ENCODE measurements around the gene RAX2.

DNA sequence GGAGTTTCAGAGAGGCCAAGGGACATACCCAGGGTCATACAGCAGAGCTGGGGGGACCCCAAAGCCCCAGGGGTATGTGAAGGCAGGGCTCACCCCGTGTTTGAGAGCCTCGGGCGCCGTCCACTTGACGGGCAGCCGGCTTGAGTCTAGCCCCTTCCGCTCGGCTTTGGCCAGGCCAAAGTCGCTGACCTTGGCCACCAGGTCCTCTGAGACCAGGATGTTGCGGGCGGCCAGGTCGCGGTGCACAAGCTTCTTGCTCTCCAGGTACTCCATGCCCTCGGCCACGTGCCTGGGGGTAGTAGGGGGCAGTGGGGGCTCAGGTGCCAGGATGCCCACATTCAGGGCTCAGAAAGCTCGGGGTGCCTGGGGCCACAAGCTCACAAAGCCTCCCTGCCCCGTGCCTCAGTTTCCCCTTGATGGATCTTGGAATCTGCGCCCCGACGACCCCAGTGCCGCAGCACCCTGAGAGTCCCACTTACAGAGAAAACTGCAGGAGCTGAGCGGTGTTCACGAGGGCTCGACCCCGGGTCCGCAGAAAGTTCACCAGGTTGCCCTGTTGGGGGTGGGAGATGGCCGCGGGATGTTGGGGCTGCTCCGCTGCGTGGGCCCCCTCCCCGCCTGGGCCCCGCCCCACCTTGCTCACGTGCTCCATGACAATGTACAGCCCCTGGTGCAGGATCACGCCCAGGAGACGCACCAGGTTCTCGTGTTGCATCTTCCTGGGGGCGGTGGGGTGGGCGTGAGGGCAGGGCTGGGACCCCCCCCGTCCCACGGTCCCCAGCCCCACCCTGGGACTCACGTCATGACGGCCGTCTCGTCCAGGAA is 7.1 kb upstream of the RAX2 start:
- TF ChIP-seq ZFX (IDR thresholded peaks at IDR 0.05) (no peak), EGR1 (IDR thresholded peaks at IDR 0.05; ENCODE audit: low read depth) (no peak), CEBPB (IDR thresholded peaks at IDR 0.05; ENCODE audit: low read depth) (no peak), POLR2AphosphoS5 (IDR thresholded peaks at IDR 0.05; ENCODE audit: low read depth, low read length) (no peak), ZNF274 (IDR thresholded peaks at IDR 0.05; ENCODE audit: low read depth, low read length) (no peak), POLR2A (IDR thresholded peaks at IDR 0.05; ENCODE audit: borderline replicate concordance, extremely low read depth, insufficient read depth, insufficient read length) (no peak), YY1 (IDR thresholded peaks at IDR 0.05; ENCODE audit: extremely low read depth, insufficient replicate concordance, low read depth, low read length) (no peak), FOSL1 (IDR thresholded peaks at IDR 0.05; ENCODE audit: low read depth) (no peak)
- TF ChIP-seq, protein P1, sequence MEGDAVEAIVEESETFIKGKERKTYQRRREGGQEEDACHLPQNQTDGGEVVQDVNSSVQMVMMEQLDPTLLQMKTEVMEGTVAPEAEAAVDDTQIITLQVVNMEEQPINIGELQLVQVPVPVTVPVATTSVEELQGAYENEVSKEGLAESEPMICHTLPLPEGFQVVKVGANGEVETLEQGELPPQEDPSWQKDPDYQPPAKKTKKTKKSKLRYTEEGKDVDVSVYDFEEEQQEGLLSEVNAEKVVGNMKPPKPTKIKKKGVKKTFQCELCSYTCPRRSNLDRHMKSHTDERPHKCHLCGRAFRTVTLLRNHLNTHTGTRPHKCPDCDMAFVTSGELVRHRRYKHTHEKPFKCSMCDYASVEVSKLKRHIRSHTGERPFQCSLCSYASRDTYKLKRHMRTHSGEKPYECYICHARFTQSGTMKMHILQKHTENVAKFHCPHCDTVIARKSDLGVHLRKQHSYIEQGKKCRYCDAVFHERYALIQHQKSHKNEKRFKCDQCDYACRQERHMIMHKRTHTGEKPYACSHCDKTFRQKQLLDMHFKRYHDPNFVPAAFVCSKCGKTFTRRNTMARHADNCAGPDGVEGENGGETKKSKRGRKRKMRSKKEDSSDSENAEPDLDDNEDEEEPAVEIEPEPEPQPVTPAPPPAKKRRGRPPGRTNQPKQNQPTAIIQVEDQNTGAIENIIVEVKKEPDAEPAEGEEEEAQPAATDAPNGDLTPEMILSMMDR (IDR thresholded peaks at IDR 0.05 in 2 of 3, conservative IDR thresholded peaks at IDR 0.05 in 1 of 3; ENCODE audit: borderline replicate concordance in 1 of 3, insufficient read depth in 1 of 3, low read depth in 2 of 3, low read length in 2 of 3), result no peak
- TF ChIP-seq, protein P2, sequence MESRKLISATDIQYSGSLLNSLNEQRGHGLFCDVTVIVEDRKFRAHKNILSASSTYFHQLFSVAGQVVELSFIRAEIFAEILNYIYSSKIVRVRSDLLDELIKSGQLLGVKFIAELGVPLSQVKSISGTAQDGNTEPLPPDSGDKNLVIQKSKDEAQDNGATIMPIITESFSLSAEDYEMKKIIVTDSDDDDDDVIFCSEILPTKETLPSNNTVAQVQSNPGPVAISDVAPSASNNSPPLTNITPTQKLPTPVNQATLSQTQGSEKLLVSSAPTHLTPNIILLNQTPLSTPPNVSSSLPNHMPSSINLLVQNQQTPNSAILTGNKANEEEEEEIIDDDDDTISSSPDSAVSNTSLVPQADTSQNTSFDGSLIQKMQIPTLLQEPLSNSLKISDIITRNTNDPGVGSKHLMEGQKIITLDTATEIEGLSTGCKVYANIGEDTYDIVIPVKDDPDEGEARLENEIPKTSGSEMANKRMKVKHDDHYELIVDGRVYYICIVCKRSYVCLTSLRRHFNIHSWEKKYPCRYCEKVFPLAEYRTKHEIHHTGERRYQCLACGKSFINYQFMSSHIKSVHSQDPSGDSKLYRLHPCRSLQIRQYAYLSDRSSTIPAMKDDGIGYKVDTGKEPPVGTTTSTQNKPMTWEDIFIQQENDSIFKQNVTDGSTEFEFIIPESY (IDR thresholded peaks at IDR 0.05; ENCODE audit: extremely low read depth, insufficient replicate concordance, low read length), result no peak
- TF ChIP-seq, protein P3, sequence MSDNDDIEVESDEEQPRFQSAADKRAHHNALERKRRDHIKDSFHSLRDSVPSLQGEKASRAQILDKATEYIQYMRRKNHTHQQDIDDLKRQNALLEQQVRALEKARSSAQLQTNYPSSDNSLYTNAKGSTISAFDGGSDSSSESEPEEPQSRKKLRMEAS (IDR thresholded peaks at IDR 0.05), result no peak

All from HCT116 (cell line).